ENCODE measurements around the gene WDR64. TPM values are rescaled to one million over a fixed set of nuclear protein-coding genes. Genes with fewer than 3 reads are reported as not detected.

The WDR64 gene
- total and polyA plus RNA-seq, 2 of the 13 experiments (the other 11 are each of a cell fraction or from before 2014, with no cell fraction given) = not detected

DNA sequence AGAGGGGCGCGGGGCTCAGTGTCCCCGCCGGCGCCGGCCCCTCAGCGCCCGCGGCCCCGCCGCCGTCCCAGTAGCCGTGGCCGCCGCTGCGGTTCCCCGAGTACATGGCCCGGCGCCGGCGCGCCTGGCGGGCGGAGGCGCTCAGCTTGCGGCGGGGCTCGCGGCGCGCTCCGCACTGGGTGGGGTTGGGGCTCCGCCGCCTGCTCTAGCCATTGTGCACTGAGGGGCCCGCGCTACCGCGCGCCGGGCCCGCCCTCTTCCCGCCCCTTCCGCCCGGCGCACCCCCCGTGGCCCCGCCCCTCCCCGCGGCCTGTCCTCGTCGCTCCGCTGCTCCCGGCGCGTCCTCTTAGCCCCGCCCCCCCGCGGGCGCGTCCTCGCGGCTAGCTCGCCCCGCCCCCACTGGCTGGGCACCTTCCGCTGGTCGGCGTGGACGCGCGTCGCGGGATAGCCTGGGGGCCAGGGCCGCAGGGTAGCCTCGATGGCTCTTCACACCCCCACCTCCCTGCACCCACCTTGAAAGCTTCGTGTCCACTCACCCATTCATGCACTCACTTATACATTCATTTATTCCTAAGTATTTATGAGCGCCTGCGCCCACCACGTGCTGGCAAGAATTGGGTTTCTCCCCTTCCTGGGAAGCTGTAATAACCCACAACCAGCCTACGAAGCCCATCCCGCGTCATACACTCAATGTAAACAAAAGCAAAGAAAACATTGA, 11.8 kb upstream of the WDR64 start, which contains the start of the genes CHML and OPN3 (continued):
- TF ChIP-seq, protein P1, sequence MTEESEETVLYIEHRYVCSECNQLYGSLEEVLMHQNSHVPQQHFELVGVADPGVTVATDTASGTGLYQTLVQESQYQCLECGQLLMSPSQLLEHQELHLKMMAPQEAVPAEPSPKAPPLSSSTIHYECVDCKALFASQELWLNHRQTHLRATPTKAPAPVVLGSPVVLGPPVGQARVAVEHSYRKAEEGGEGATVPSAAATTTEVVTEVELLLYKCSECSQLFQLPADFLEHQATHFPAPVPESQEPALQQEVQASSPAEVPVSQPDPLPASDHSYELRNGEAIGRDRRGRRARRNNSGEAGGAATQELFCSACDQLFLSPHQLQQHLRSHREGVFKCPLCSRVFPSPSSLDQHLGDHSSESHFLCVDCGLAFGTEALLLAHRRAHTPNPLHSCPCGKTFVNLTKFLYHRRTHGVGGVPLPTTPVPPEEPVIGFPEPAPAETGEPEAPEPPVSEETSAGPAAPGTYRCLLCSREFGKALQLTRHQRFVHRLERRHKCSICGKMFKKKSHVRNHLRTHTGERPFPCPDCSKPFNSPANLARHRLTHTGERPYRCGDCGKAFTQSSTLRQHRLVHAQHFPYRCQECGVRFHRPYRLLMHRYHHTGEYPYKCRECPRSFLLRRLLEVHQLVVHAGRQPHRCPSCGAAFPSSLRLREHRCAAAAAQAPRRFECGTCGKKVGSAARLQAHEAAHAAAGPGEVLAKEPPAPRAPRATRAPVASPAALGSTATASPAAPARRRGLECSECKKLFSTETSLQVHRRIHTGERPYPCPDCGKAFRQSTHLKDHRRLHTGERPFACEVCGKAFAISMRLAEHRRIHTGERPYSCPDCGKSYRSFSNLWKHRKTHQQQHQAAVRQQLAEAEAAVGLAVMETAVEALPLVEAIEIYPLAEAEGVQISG (CRISPR knock-in tag; IDR thresholded peaks at IDR 0.05) = peak; percentile 45
- TF ChIP-seq, protein P2, sequence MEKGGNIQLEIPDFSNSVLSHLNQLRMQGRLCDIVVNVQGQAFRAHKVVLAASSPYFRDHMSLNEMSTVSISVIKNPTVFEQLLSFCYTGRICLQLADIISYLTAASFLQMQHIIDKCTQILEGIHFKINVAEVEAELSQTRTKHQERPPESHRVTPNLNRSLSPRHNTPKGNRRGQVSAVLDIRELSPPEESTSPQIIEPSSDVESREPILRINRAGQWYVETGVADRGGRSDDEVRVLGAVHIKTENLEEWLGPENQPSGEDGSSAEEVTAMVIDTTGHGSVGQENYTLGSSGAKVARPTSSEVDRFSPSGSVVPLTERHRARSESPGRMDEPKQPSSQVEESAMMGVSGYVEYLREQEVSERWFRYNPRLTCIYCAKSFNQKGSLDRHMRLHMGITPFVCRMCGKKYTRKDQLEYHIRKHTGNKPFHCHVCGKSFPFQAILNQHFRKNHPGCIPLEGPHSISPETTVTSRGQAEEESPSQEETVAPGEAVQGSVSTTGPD (CRISPR knock-in tag; IDR thresholded peaks at IDR 0.05) = no peak
- TF ChIP-seq HMG20B (CRISPR knock-in tag; conservative IDR thresholded peaks at IDR 0.05) = no peak
- TF ChIP-seq ZNF607 (CRISPR knock-in tag; IDR thresholded peaks at IDR 0.05; ENCODE audit: borderline replicate concordance) = peak; percentile 52; the same call in 1 of the 2 replicates
- TF ChIP-seq KAT7 (CRISPR knock-in tag; IDR thresholded peaks at IDR 0.05; ENCODE audit: borderline replicate concordance) = no peak
- TF ChIP-seq ZNF570 (CRISPR knock-in tag; IDR thresholded peaks at IDR 0.05; ENCODE audit: borderline replicate concordance) = no peak
- TF ChIP-seq, protein P3, sequence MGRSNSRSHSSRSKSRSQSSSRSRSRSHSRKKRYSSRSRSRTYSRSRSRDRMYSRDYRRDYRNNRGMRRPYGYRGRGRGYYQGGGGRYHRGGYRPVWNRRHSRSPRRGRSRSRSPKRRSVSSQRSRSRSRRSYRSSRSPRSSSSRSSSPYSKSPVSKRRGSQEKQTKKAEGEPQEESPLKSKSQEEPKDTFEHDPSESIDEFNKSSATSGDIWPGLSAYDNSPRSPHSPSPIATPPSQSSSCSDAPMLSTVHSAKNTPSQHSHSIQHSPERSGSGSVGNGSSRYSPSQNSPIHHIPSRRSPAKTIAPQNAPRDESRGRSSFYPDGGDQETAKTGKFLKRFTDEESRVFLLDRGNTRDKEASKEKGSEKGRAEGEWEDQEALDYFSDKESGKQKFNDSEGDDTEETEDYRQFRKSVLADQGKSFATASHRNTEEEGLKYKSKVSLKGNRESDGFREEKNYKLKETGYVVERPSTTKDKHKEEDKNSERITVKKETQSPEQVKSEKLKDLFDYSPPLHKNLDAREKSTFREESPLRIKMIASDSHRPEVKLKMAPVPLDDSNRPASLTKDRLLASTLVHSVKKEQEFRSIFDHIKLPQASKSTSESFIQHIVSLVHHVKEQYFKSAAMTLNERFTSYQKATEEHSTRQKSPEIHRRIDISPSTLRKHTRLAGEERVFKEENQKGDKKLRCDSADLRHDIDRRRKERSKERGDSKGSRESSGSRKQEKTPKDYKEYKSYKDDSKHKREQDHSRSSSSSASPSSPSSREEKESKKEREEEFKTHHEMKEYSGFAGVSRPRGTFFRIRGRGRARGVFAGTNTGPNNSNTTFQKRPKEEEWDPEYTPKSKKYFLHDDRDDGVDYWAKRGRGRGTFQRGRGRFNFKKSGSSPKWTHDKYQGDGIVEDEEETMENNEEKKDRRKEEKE (IDR thresholded peaks at IDR 0.05) = no peak
- TF ChIP-seq MTF2 (CRISPR knock-in tag; IDR thresholded peaks at IDR 0.05; ENCODE audit: borderline replicate concordance) = no peak
- no peak for TF ChIP-seq REL (CRISPR knock-in tag; conservative IDR thresholded peaks at IDR 0.05)
- 0 out of 2 replicates have a peak, but pooled peaks have one; percentile 30 for TF ChIP-seq SNAPC2 (CRISPR knock-in tag; IDR thresholded peaks at IDR 0.05)
- no peak for TF ChIP-seq KAT2B (IDR thresholded peaks at IDR 0.05; ENCODE audit: borderline replicate concordance, low read depth, low read length)
- no peak for TF ChIP-seq ATF7 (IDR thresholded peaks at IDR 0.05)
- no peak for TF ChIP-seq ATF7 (CRISPR knock-in tag; IDR thresholded peaks at IDR 0.05)
- no peak; the same call in 1 of the 2 replicates for TF ChIP-seq KMT2B (CRISPR knock-in tag; IDR thresholded peaks at IDR 0.05)
- no peak for TF ChIP-seq ZFP41 (CRISPR knock-in tag; IDR thresholded peaks at IDR 0.05; ENCODE audit: borderline replicate concordance)
- TF ChIP-seq ZNF782 (CRISPR knock-in tag; IDR thresholded peaks at IDR 0.05; ENCODE audit: borderline replicate concordance) = no peak
- TF ChIP-seq, protein P4, sequence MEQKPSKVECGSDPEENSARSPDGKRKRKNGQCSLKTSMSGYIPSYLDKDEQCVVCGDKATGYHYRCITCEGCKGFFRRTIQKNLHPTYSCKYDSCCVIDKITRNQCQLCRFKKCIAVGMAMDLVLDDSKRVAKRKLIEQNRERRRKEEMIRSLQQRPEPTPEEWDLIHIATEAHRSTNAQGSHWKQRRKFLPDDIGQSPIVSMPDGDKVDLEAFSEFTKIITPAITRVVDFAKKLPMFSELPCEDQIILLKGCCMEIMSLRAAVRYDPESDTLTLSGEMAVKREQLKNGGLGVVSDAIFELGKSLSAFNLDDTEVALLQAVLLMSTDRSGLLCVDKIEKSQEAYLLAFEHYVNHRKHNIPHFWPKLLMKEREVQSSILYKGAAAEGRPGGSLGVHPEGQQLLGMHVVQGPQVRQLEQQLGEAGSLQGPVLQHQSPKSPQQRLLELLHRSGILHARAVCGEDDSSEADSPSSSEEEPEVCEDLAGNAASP (CRISPR knock-in tag; IDR thresholded peaks at IDR 0.05; ENCODE audit: borderline replicate concordance) = no peak
- TF ChIP-seq, protein P5, sequence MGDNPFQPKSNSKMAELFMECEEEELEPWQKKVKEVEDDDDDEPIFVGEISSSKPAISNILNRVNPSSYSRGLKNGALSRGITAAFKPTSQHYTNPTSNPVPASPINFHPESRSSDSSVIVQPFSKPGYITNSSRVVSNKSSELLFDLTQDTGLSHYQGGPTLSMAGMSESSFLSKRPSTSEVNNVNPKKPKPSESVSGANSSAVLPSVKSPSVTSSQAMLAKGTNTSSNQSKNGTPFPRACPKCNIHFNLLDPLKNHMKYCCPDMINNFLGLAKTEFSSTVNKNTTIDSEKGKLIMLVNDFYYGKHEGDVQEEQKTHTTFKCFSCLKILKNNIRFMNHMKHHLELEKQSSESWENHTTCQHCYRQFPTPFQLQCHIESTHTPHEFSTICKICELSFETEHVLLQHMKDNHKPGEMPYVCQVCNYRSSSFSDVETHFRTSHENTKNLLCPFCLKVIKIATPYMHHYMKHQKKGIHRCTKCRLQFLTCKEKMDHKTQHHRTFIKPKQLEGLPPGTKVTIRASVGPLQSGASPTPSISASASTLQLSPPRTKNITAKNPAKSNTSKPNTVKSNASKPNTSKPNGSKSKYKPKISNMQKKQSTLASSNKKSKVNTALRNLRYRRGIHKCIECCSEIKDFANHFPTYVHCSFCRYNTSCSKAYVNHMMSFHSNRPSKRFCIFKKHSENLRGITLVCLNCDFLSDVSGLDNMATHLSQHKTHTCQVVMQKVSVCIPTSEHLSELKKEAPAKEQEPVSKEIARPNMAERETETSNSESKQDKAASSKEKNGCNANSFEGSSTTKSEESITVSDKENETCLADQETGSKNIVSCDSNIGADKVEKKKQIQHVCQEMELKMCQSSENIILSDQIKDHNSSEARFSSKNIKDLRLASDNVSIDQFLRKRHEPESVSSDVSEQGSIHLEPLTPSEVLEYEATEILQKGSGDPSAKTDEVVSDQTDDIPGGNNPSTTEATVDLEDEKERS (CRISPR knock-in tag; IDR thresholded peaks at IDR 0.05) = no peak
